Neuronal stem cell (in vitro differentiated cells): ENCODE results near the gene NRXN3.

Experiments
- DNase-seq: peaks from one replicate; pipeline ENCODE4 v3.0.0-alpha.2; 2013; ENCODE audit warnings: low spot score
- H2AFZ ChIP-seq: one replicate; pipeline ENCODE4 v1.6.1; 2013; ENCODE audit warnings: mild to moderate bottlenecking, low read length, inconsistent platforms
- H2AK5ac ChIP-seq: 2 replicates; pipeline ENCODE4 v1.6.1; 2013; ENCODE audit warnings: low read depth, mild to moderate bottlenecking, inconsistent platforms, low read length, moderate library complexity, mixed read lengths
- H2BK120ac ChIP-seq: 2 replicates; pipeline ENCODE4 v1.6.1; 2013; ENCODE audit warnings: low read depth, mild to moderate bottlenecking, inconsistent platforms, low read length, moderate library complexity, mixed read lengths
- H2BK12ac ChIP-seq: one replicate; pipeline ENCODE4 v1.6.1; 2013; ENCODE audit warnings: low read length, inconsistent platforms
- H2BK15ac ChIP-seq: 2 replicates; pipeline ENCODE4 v1.6.1; 2013; ENCODE audit warnings: mild to moderate bottlenecking, low read length, inconsistent platforms, mixed read lengths
- H2BK5ac ChIP-seq: one replicate; pipeline ENCODE4 v1.6.1; 2013; ENCODE audit warnings: inconsistent platforms, mild to moderate bottlenecking, low read length, moderate library complexity
- H3K14ac ChIP-seq: one replicate; pipeline ENCODE4 v1.6.1; 2013; ENCODE audit warnings: low read length, inconsistent platforms
- H3K18ac ChIP-seq: 2 replicates; pipeline ENCODE4 v1.6.1; 2013; ENCODE audit warnings: low read length, inconsistent platforms
- H3K23ac ChIP-seq: 2 replicates; pipeline ENCODE4 v1.6.1; 2013; ENCODE audit warnings: low read depth, mild to moderate bottlenecking, mixed read lengths, low read length, inconsistent platforms; ENCODE audit not compliant: poor library complexity
- H3K27ac ChIP-seq: replicated peaks from 3 replicates; pipeline ENCODE4 v1.5.1; 2013; ENCODE audit warnings: low read length, inconsistent platforms
- H3K27me3 ChIP-seq, 3 experiments: 2 replicates each; pipeline ENCODE4 v1.6.1; 2013; ENCODE audit warnings: low read length in 3 of 3, mild to moderate bottlenecking in 2 of 3, inconsistent platforms in 1 of 3, low read depth in 1 of 3, mixed read lengths in 1 of 3, moderate library complexity in 1 of 3; ENCODE audit not compliant: control insufficient read depth in 3 of 3, insufficient read depth in 3 of 3
- H3K36me3 ChIP-seq, 2 donors: replicated peaks in 1 of 2; 2 replicates each; pipeline ENCODE4 v1.6.1; 2013; ENCODE audit warnings: low read length in 2 of 2; ENCODE audit not compliant: control insufficient read depth in 2 of 2, insufficient read depth in 2 of 2
- H3K4ac ChIP-seq: 2 replicates; pipeline ENCODE4 v1.6.1; 2013; ENCODE audit warnings: inconsistent platforms, mild to moderate bottlenecking, low read length, moderate library complexity
- H3K4me1 ChIP-seq, 2 donors: 1 replicate in 1 of 2; 2 replicates in 1 of 2; pipeline ENCODE4 v1.6.1; 2013; ENCODE audit warnings: low read length in 2 of 2, low read depth in 1 of 2; ENCODE audit not compliant: control insufficient read depth in 2 of 2, insufficient read depth in 1 of 2
- H3K4me2 ChIP-seq: one replicate; pipeline ENCODE4 v1.6.1; 2013; ENCODE audit warnings: mild to moderate bottlenecking, low read length, inconsistent platforms; ENCODE audit not compliant: insufficient read depth, poor library complexity, severe bottlenecking
- H3K4me3 ChIP-seq, 2 donors: 2 replicates each; pipeline ENCODE4 v1.5.1; 2013; ENCODE audit warnings: low read length in 2 of 2, mild to moderate bottlenecking in 2 of 2, inconsistent platforms in 1 of 2, moderate library complexity in 1 of 2
- H3K79me1 ChIP-seq: one replicate; pipeline ENCODE4 v1.6.1; 2013; ENCODE audit warnings: low read depth, mild to moderate bottlenecking, inconsistent platforms, low read length, moderate library complexity
- H3K9ac ChIP-seq: one replicate; pipeline ENCODE4 v1.6.1; 2013; ENCODE audit warnings: mild to moderate bottlenecking, low read depth, low read length, inconsistent platforms; ENCODE audit not compliant: poor library complexity
- H3K9me3 ChIP-seq, 2 donors: replicated peaks in 1 of 2; 2 replicates each; pipeline versions ENCODE3 to v1.6.1; 2013; ENCODE audit warnings: low read length in 2 of 2, mild to moderate bottlenecking in 2 of 2, inconsistent platforms in 1 of 2, low read depth in 1 of 2, mixed read lengths in 1 of 2, moderate library complexity in 1 of 2; ENCODE audit not compliant: control insufficient read depth in 2 of 2, insufficient read depth in 1 of 2
- H4K8ac ChIP-seq: one replicate; pipeline ENCODE4 v1.6.1; 2013; ENCODE audit warnings: low read depth, mild to moderate bottlenecking, inconsistent platforms, low read length, moderate library complexity
- H4K91ac ChIP-seq: one replicate; pipeline ENCODE4 v1.6.1; 2013; ENCODE audit warnings: low read length, low read depth, mild to moderate bottlenecking, inconsistent platforms; ENCODE audit not compliant: poor library complexity
- WGBS, 2 donors: extraction: QIAGEN DNeasy Blood & Tissue Kit; methylation state at CpG; one replicate each; pipeline ENCODE4 v1.1.7; 2013; ENCODE audit warnings: missing lambda C conversion rate in 2 of 2, mixed read lengths in 1 of 2; ENCODE audit not compliant: insufficient read length in 2 of 2, insufficient replicate concordance in 1 of 2; ENCODE audit errors: extremely low coverage in 2 of 2; 5-methylcytosine and 5-hydroxymethylcytosine counted together

The NRXN3 gene

DNA sequence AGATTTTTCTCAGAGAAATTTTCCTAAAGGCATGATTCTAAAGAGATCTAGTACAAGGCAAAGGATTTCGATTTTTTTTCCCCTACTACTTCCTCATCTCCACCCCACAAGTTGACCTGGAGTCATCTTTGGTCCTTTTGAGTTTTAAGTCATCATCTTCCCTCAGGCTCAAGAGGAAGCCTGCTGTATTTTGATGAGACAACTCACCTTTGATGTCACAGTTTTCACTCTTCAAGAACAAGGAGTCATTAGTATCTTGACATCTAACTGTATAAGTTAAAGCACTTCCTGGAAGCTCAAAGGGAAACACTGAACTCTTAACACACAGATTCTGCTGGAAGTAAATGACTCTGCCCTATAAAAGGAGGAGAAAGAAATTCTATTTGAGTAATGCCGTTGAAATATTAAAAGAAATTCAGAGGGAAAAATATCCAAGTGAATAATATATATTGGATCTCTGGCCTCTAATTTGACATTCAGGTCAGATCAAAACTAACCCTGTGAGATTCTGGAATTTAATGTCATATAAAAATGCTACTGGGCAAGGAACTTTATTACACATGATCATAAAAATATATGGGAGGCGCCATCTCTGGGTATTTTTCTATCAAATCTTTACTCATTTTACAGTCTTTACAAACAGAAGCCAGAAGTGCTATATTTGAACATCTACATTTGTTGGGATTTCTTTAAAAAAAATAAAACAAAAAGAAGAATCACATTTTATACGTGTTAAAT, 435.0 kb downstream of the NRXN3 start:
- H3K18ac ChIP-seq = no peak overlapping the region
- no peaks in the 10 kb centered on the region for H3K4me1 ChIP-seq
- H3K23ac ChIP-seq = no peak overlapping the region
- no peak overlapping the region for H2BK15ac ChIP-seq
- no peaks in the 10 kb centered on the region for H3K36me3 ChIP-seq
- H2AK5ac ChIP-seq = no peak overlapping the region
- no peaks in the 10 kb centered on the region for H3K79me1 ChIP-seq
- H3K14ac ChIP-seq = no peak overlapping the region
- no peak overlapping the region for H4K8ac ChIP-seq
- H3K4me3 ChIP-seq = no peak overlapping the region
- no peak overlapping the region for H2AFZ ChIP-seq
- no peak overlapping the region for H3K27ac ChIP-seq
- no peak overlapping the region for H3K4ac ChIP-seq
- H4K91ac ChIP-seq = no peak overlapping the region
- no peaks in the 10 kb centered on the region for H3K9me3 ChIP-seq
- H2BK12ac ChIP-seq = no peak overlapping the region
- no peaks in the 10 kb centered on the region for H3K27me3 ChIP-seq
- no peak overlapping the region for H3K4me2 ChIP-seq
- H2BK120ac ChIP-seq = no peak overlapping the region
- no peak for DNase-seq
- H2BK5ac ChIP-seq = no peak overlapping the region
- WGBS, 2 donors = no CpG with 5 or more reads among the region's 4 CpGs
- no peak overlapping the region for H3K9ac ChIP-seq

DNA sequence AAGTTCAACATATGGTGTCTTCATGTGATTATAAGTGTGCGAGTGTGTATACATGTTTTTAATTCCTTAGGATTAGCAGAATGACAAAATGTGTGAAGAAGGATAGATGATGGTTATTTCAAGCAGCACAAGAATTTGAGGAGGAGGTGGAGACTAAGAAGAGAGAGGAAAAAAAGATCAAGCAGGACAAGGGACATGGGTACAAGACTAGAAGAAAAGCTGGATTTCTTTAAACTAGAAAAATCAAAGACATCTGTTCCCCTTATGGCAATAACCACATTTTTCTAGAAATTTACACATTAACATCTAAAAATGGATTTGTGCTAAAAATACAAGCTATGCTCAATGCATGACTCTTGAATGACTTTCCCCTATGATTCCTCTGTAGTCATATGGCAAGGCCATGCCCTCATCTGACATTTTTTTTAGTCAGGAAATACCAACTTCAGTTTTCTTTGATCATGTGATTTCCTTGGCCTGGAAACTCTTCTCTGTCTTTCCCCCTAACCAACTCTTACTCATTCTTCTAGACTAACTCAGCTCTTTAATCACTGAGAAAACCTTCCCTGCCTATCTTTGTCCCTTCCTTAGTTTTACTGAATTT, 435.8 kb downstream of the NRXN3 start:
- no peak overlapping the region for H3K4me2 ChIP-seq
- H2BK12ac ChIP-seq = no peak overlapping the region
- no peak overlapping the region for H3K18ac ChIP-seq
- H3K9me3 ChIP-seq = no peaks in the 10 kb centered on the region
- WGBS, 2 donors = no CpG with 5 or more reads among the region's 1 CpG
- H2BK5ac ChIP-seq = no peak overlapping the region
- H3K23ac ChIP-seq = no peak overlapping the region
- H2BK120ac ChIP-seq = no peak overlapping the region
- no peaks in the 10 kb centered on the region for H3K36me3 ChIP-seq
- no peak overlapping the region for H3K9ac ChIP-seq
- no peak for DNase-seq
- H4K8ac ChIP-seq = no peak overlapping the region
- no peak overlapping the region for H3K4me3 ChIP-seq
- H3K27ac ChIP-seq = no peak overlapping the region
- no peak overlapping the region for H3K4ac ChIP-seq
- H3K4me1 ChIP-seq = no peaks in the 10 kb centered on the region
- H2AFZ ChIP-seq = no peak overlapping the region
- no peaks in the 10 kb centered on the region for H3K79me1 ChIP-seq
- H4K91ac ChIP-seq = no peak overlapping the region
- no peak overlapping the region for H2BK15ac ChIP-seq
- no peak overlapping the region for H3K14ac ChIP-seq
- no peak overlapping the region for H2AK5ac ChIP-seq
- H3K27me3 ChIP-seq = no peaks in the 10 kb centered on the region

DNA sequence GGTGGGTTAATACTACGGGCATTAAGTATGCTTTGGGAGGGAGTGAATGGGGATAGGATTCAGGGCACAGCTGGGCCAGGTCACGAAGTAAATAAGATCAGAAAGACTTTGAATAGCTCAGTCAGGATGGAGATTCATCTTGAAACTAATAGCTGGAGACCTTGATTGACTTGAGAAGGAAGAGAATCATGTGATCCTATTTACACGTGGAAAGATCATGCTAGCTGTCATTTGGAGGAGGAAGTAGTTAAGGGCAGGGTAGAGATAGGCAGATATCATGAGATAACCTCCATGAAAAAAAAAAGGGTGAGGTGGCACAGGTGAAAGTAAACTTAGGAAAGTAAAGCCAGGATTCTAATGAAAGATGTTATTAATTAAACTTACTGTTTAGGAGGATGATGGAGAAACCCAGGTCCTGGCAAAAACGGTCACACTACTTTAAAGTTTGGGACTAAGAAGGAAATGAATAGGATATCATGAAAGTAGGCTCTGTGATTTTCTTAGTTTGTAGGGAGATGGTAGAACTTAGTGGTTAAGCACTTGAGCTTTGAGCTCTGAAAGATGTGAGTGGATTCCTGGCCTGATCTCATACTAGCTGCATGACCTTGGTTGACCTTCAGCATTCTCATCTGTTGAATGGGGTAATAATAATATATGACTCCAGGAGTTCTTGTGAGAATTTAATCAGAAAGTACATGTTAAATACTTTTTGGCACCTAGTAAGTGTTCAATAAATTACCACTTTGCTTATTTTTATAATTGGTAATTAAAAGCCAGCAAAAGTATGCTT, 439.0 kb downstream of the NRXN3 start:
- Histone ChIP-seq H3K18ac (no peak overlapping the region), H2BK5ac (no peak overlapping the region), H3K4me1 (no peaks in the 10 kb centered on the region), H3K79me1 (no peaks in the 10 kb centered on the region), H3K4me3 (no peak overlapping the region), H2AFZ (no peak overlapping the region), H3K23ac (no peak overlapping the region), H3K9me3 (no peaks in the 10 kb centered on the region), H2BK120ac (no peak overlapping the region), H2AK5ac (no peak overlapping the region), H3K14ac (no peak overlapping the region), H4K8ac (no peak overlapping the region), H3K9ac (no peak overlapping the region), H3K27me3 (no peaks in the 10 kb centered on the region), H2BK15ac (no peak overlapping the region), H4K91ac (no peak overlapping the region), H2BK12ac (no peak overlapping the region), H3K36me3 (no peaks in the 10 kb centered on the region), H3K4ac (no peak overlapping the region), H3K27ac (no peak overlapping the region), H3K4me2 (no peak overlapping the region)
- WGBS, 2 donors = no CpG with 5 or more reads among the region's 4 CpGs
- DNase-seq = no peak

DNA sequence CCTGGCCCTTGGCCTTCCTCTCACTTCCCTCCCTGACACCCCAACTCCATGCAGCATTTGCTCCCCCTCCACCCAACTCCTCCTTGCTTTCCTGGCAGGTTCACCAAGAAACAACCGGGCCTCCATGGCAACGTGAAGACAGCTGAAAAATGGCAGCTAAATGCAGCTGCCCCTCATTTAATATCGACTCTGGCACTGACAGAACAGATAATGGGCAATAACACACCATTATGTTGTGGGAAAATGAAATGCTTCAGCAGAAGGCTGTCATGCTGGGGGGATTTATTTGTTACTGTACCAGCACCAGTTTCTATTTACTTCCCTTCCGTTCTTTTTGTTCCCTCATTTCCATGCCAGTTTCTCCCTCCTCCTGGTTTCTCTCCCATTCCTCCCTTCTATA, 440.8 kb downstream of the NRXN3 start:
- Histone ChIP-seq H2BK15ac (no peak overlapping the region), H2BK5ac (no peak overlapping the region), H2AFZ (no peak overlapping the region), H3K4me3 (no peak overlapping the region), H3K36me3 (no peaks in the 10 kb centered on the region), H2BK120ac (no peak overlapping the region), H3K4me1 (no peaks in the 10 kb centered on the region), H3K23ac (no peak overlapping the region), H3K9me3 (no peaks in the 10 kb centered on the region), H4K8ac (no peak overlapping the region), H3K79me1 (no peaks in the 10 kb centered on the region), H3K27me3 (no peaks in the 10 kb centered on the region), H3K9ac (no peak overlapping the region), H2BK12ac (no peak overlapping the region), H3K27ac (no peak overlapping the region), H2AK5ac (no peak overlapping the region), H3K14ac (no peak overlapping the region), H3K4ac (no peak overlapping the region), H4K91ac (no peak overlapping the region), H3K18ac (no peak overlapping the region), H3K4me2 (no peak overlapping the region)
- WGBS, 2 donors = no CpG with 5 or more reads among the region's 4 CpGs
- DNase-seq = no peak
